Occipital lobe (tissue), 2 donors: ENCODE results near the gene CAPZA2. TPM values are rescaled to one million over a fixed set of nuclear protein-coding genes. Genes with fewer than 3 reads are reported as not detected.
"Not testable (repeated sequence)": the region's sequence is repeated elsewhere in the genome, so short reads cannot be mapped to it uniquely, and the experiment has no call there.

Experiments
- DNase-seq: peaks from one replicate; lab custom pipeline; 2025; lab: John Stamatoyannopoulos, UW
- total RNA-seq: library from RNA; depleted of rRNA; stranded (reverse); fragments of >200 nt; gene quantifications from one replicate; pipeline ENCODE4 v1.2.3, GENCODE V29; 2014

Gene CAPZA2
- total RNA-seq, 1 donor from 2014 or later, result 214 TPM

- no peak for DNase-seq
Measured at GRCh38 chr7:116918704-116919103, 56.3 kb downstream of the CAPZA2 start.

DNA sequence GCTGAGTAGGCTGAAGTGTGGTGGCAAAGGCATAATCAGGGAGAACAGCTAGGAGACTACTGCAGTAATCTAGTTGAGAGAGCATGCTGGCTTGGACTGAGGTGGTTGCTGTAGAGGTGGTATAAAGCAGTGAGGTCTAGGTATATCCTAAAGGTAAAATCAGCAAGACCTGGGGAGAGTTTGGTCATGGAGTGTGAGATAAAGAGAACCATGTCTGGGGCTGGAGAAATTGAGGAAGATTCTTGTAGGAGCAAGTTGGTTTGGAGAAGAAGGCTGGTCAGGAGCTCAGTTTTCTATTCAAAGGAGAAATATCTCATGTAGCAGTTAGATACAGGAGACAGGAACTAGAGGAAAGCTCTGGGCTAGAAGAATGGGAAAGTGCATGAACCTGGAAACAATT lies 58.0 kb downstream of the CAPZA2 start:
- no peak for DNase-seq

DNA sequence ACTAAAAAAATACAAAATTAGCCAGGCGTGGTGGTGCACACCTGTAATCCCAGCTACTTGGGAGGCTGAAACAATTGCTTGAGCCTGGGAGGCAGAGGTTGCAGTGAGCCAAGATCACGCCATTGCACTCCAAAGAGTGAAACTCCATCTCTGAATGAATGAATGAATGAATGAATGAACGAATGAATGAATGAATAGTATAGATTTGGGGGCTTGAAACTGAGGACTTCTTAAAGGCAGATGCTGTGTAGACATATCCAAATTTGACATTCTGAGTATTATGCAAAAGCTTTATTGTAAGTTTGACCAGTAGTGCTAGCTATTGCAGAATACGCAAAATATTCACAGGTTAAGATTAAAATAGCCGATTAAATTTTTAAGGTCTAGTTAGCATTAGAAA lies 60.2 kb downstream of the CAPZA2 start:
- no peak for DNase-seq

DNA sequence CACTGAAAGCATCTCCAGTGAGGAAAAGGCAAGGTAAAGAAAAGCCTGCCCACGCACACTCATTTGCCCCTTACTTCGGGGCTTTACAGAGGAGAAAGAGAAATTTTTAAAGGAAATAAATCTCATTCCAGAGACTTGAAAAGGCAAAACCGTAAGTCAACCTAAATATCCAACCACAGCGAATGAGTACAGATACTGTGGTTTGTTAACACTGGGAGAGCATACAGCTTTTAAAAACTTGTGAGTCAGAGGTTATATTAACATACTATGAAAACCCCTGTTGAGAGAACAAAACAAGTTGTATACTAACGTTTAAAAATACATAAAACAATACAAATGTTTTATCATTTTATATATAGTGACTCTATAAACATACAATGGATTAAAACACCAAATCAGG lies 62.4 kb downstream of the CAPZA2 start:
- DNase-seq, result no peak

- DNase-seq, result no peak
Measured at GRCh38 chr7:116929021-116929420, 66.6 kb downstream of the CAPZA2 start.

- peak; percentile 76 for DNase-seq
Measured at GRCh38 chr7:116929914-116930913, 67.8 kb downstream of the CAPZA2 start.

DNA sequence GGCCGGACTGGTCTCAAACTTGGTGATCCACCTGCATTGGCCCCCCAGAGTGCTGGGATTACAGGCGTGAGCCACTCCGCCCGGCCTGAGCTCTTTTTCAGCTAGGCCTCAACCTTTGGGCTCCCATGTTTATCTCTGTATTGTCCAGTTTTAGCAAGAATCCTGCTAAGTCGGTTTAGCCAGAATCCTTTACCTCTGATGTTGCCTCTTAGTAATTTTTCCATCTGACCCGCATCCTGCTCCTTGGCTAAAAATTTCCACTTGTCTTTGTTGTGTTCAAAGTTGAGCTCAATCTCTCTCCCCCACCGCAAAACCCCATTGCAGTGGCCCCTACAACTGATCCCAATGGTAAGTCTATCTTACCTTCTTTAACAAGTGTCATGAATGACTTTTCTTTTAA lies 70.2 kb downstream of the CAPZA2 start:
- DNase-seq, result no peak

DNA sequence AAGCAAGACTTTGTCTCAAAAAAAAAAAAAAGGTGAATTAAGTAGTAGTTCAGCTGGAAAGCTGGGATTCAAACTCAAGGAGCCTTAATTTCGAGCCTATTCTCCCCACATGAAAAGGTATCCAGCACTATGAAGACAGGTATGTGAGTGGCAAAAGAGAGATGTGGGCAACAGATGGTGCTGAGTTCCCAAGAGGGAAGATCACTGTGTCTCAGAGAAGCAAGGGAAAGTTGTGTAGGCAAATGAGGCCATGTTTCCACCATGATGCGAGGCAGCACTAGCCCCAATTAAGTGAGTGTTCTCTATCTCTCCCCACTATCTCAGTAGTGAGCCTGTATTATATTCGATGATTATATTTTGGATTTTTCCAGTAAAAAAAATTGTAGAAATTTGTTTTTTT lies 71.1 kb downstream of the CAPZA2 start:
- no peak for DNase-seq

GRCh38 chr7:116934580-116934979 lies 72.2 kb downstream of the CAPZA2 start:
- no peak for DNase-seq

DNA sequence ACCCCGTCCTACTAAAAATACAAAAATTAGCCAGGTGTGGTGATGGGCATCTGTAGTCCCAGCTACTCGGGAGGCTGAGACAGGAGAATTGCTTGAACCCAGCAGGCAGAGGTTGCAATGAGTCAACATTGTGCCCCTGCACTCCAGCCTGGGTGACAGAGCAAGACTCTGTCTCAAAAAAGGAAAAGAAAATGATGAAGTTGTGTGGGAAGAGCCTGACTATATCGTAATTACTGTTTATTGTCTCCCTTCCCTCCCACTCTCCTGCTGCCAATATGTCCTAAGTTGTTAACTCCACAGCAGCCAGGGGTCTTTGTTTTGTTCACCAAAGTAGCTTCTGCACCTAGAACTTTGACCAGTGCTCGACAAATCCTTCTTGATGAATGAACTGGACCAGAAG lies 74.5 kb downstream of the CAPZA2 start:
- not testable (repeated sequence) for DNase-seq

DNA sequence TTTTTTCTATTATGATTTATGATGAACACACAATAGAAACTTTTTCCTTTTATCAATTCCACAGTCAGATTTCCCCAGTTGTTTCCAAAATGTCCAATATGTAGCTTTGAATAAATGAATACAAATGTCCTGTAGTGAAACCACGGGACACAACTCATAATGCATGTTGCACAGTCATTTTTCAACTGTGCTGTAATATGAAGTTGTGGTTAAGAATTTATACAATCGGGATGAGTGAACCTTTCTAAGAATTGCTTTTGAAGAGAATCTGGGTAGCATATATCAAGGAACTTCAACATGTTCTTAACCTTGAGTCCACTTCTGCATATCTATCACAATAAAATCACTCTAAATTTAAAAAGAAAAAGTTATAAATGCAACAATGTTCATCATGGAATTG lies 76.3 kb downstream of the CAPZA2 start:
- DNase-seq, result no peak

- DNase-seq, result no peak
Measured at GRCh38 chr7:116940689-116941370, 78.4 kb downstream of the CAPZA2 start.

DNA sequence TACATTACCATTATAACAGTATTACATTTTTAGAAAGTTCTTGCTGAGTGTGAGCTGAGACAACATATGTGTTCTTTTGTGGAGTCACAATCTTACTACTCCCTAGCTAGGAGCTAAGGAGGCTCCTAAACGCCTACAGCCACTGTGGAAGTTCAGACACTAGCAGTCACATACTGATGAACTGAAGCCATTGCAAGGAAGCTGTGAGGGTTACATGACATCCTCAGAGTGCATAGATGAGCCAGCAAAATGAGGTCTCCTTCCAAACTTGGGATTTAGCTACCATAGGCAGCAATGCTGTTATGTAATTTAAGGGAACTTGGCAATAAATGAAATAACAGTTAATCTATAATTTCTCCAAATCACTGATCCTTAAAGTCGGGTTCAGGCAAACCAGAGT lies 80.1 kb downstream of the CAPZA2 start:
- no peak for DNase-seq

DNA sequence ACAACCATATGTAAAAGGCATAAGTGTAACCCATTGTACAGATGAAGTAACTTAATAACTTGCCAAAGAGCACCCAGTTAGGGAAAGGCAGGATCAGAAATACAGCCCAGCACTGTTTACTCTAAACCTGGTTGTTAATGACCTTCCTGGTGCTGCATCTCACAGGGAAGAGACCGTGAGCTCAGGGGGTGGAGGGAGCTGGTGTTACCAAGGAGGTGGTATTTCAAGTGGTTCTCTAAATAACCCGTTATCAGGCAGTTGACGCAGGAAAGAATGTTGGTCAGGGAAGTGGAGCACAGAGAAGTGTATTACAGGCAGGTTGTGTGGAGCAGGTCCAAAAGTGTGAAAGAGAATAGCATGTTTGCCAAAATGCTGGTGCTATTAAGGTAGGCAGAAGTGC lies 86.5 kb downstream of the CAPZA2 start:
- no peak for DNase-seq

- no peak for DNase-seq
Measured at GRCh38 chr7:116949941-116950801, 87.8 kb downstream of the CAPZA2 start.

- DNase-seq, result no peak
Measured at GRCh38 chr7:116950889-116951351, 88.5 kb downstream of the CAPZA2 start.

DNA sequence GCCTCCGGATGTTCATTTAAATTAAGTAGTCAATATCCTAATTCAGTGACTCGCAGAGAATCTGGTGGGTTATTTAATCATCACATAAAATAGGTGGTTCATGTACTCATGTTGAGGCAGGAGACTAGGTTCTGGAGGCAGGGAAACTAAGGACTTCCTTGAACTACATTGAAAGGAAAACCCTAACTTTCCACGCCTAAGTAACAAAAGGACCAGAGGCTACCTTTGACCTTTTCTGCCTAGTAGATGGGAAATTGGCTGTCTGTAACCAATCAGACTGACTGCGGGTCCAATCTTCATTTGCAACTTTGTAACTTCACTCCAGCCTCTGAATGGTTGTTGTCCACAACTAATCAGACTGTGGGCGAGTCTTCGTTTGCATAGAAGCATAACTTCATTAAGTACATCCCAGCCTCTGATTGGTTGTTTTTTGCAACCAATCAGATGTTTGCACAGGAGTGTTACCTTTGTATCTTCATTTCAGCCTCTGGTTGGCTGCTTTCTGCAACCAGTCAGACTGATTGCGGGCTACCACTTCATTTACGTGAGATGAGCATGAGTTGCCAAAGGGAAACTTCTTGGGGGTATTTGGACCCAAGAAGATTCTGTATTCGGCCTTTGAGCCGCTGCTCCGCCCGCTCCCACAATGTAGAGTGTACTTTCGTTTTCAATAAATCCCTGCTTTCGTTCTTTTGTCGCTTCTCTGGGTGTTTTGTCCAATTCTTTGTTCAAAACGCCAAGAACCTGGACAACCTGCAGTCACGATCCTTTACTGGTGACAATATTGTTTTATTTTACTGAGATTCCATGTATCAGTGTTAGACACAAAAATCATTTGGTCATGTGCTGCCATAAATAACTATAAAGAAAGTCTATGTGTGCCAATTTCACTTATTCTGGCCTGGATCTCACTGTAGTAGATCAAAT lies 89.2 kb downstream of the CAPZA2 start:
- no peak for DNase-seq

DNA sequence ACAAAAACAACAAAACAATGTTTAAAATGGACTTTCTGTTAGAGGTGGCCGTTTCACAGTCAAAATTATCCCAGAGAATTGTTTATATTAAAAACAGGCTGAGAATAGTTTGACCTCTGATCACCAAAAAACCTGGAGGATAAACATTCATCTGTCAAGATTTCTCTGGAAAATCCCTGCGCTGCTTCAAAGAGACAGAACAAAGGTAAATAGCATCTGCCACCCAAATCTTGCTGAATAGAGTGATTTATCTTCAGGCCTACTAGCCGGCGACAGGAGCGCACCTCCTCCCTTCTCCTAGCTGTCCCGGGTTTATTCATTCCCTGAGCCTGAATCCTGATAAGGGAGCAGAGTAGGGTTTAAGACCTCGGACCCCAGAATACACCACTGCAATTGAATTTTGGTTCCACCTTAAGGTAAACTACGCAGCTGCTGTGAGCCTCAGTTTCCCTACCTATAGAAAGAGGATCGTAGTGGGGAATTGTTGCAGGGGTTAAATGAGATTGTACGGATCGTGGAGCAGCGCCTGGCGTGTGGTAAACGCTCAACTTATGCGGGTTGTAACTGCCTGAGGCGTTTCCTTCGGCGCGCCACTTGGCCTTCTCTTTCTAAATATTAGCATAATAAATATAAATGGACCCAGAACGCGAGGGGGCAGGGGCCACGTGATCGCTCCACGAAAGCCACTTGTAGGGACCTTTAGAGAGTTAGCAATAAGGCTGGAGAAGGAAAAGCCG lies 90.4 kb downstream of the CAPZA2 start:
- peak; percentile 48 for DNase-seq

GRCh38 chr7:116953372-116953905 lies 91.1 kb downstream of the CAPZA2 start, which contains the start of gene ST7:
Gene ST7, plus strand, starts transcription at chr7:116953501. Its CDS starts 40 bp downstream, at chr7:116953541.
- peak; percentile 48 for DNase-seq
